Measurements from ENCODE around the gene ZSWIM3.

The ZSWIM3 gene

GRCh38 chr20:45909817-45910669 is 52.6 kb downstream of the ZSWIM3 start:
- Histone ChIP-seq H3K36me3 (replicated peaks) (peaks cover 27% of the 10 kb centered on the region), H3K4me3 (no peak overlapping the region), H3K9me3 (no peaks in the 10 kb centered on the region), H3K4me1 (peaks cover 17% of the 10 kb centered on the region), H3K27me3 (ENCODE audit: low read depth) (no peaks in the 10 kb centered on the region)
- no peak for DNase-seq (ENCODE audit: low spot score in 2 of 2)
- in situ Hi-C loops (cut with MboI; ENCODE audit: low sequenced_read_pairs), result no loop called here

GRCh38 chr20:45910670-45911485 is 53.5 kb downstream of the ZSWIM3 start:
- DNase-seq (ENCODE audit: low spot score in 2 of 2), result peak; percentile 100
- peak overlapping the region; percentile 45 for H3K4me3 ChIP-seq
- in situ Hi-C loops (cut with MboI; ENCODE audit: low sequenced_read_pairs), result no loop called here

GRCh38 chr20:45911486-45912343 is 54.3 kb downstream of the ZSWIM3 start, which contains the start of gene PLTP:
PLTP (minus strand) TSS chr20:45912155; CDS start chr20:45911452, 703 bp downstream.
- Histone ChIP-seq H3K4me3 (peak within 1 kb of the TSS; percentile 45), H3K27me3 (ENCODE audit: low read depth) (no peaks in the 10 kb centered on the region), H3K36me3 (replicated peaks) (peaks cover 23% of the 10 kb centered on the region), H3K9me3 (no peaks in the 10 kb centered on the region), H3K4me1 (peaks cover 6% of the 10 kb centered on the region)
- DNase-seq (ENCODE audit: low spot score in 2 of 2), result peak; percentile 63 to 86
- in situ Hi-C loops (cut with MboI; ENCODE audit: low sequenced_read_pairs), result no loop called here

More at GRCh38 chr20:45910670-45911485, 53.5 kb downstream of the ZSWIM3 start:
- Histone ChIP-seq H3K9me3 (no peaks in the 10 kb centered on the region), H3K27me3 (ENCODE audit: low read depth) (no peaks in the 10 kb centered on the region), H3K36me3 (replicated peaks) (peaks cover 27% of the 10 kb centered on the region), H3K4me1 (peaks cover 9% of the 10 kb centered on the region)

GRCh38 chr20:45912344-45912682 is 54.9 kb downstream of the ZSWIM3 start:
- in situ Hi-C loops (cut with MboI; ENCODE audit: low sequenced_read_pairs), result no loop called here
- Histone ChIP-seq H3K27me3 (ENCODE audit: low read depth) (no peaks in the 10 kb centered on the region), H3K36me3 (replicated peaks) (peaks cover 23% of the 10 kb centered on the region), H3K9me3 (no peaks in the 10 kb centered on the region), H3K4me1 (peaks cover 6% of the 10 kb centered on the region), H3K4me3 (peak overlapping the region; percentile 45)
- no peak for DNase-seq (ENCODE audit: low spot score in 2 of 2)

- Histone ChIP-seq H3K4me3 (no peak overlapping the region), H3K9me3 (no peaks in the 10 kb centered on the region), H3K4me1 (peaks cover 6% of the 10 kb centered on the region), H3K36me3 (replicated peaks) (peaks cover 15% of the 10 kb centered on the region), H3K27me3 (ENCODE audit: low read depth) (no peaks in the 10 kb centered on the region)
- in situ Hi-C loops (cut with MboI; ENCODE audit: low sequenced_read_pairs), result no loop called here
- no peak for DNase-seq (ENCODE audit: low spot score in 2 of 2)
These were observed 55.7 kb downstream of the ZSWIM3 start for GRCh38 chr20:45913116-45913515.

- Histone ChIP-seq H3K27me3 (ENCODE audit: low read depth) (no peaks in the 10 kb centered on the region), H3K36me3 (replicated peaks) (no peaks in the 10 kb centered on the region), H3K9me3 (no peaks in the 10 kb centered on the region), H3K4me1 (no peaks in the 10 kb centered on the region), H3K4me3 (no peak overlapping the region)
- no peak for DNase-seq (ENCODE audit: low spot score in 2 of 2)
- in situ Hi-C loops (cut with MboI; ENCODE audit: low sequenced_read_pairs), result no loop called here
These were observed 60.4 kb downstream of the ZSWIM3 start for GRCh38 chr20:45917790-45918141.

- DNase-seq (ENCODE audit: low spot score in 2 of 2), result no peak
- no peaks in the 10 kb centered on the region for H3K36me3 ChIP-seq (replicated peaks)
- H3K9me3 ChIP-seq, result no peaks in the 10 kb centered on the region
- no peaks in the 10 kb centered on the region for H3K27me3 ChIP-seq (ENCODE audit: low read depth)
- in situ Hi-C loops (cut with MboI; ENCODE audit: low sequenced_read_pairs), result no loop called here
- H3K4me1 ChIP-seq, result no peaks in the 10 kb centered on the region
- H3K4me3 ChIP-seq, result no peak overlapping the region
These were observed 60.8 kb downstream of the ZSWIM3 start for GRCh38 chr20:45918182-45918737.

- no peaks in the 10 kb centered on the region for H3K36me3 ChIP-seq (replicated peaks)
- H3K9me3 ChIP-seq, result no peaks in the 10 kb centered on the region
- no peaks in the 10 kb centered on the region for H3K4me1 ChIP-seq
- no peak overlapping the region for H3K4me3 ChIP-seq
- no peak for DNase-seq (ENCODE audit: low spot score in 2 of 2)
- no peaks in the 10 kb centered on the region for H3K27me3 ChIP-seq (ENCODE audit: low read depth)
- in situ Hi-C loops (cut with MboI; ENCODE audit: low sequenced_read_pairs), result no loop called here
These were observed 61.5 kb downstream of the ZSWIM3 start for GRCh38 chr20:45918779-45919537.

- no peaks in the 10 kb centered on the region for H3K4me1 ChIP-seq
- no peak overlapping the region for H3K4me3 ChIP-seq
- no peaks in the 10 kb centered on the region for H3K36me3 ChIP-seq (replicated peaks)
- H3K27me3 ChIP-seq (ENCODE audit: low read depth), result no peaks in the 10 kb centered on the region
- no peak for DNase-seq (ENCODE audit: low spot score in 2 of 2)
- H3K9me3 ChIP-seq, result no peaks in the 10 kb centered on the region
- in situ Hi-C loops (cut with MboI; ENCODE audit: low sequenced_read_pairs), result no loop called here
These were observed 62.4 kb downstream of the ZSWIM3 start for GRCh38 chr20:45919542-45920399.

GRCh38 chr20:45920462-45921336 is 63.3 kb downstream of the ZSWIM3 start:
- Histone ChIP-seq H3K27me3 (ENCODE audit: low read depth) (no peaks in the 10 kb centered on the region), H3K9me3 (no peaks in the 10 kb centered on the region), H3K4me1 (no peaks in the 10 kb centered on the region), H3K36me3 (replicated peaks) (no peaks in the 10 kb centered on the region), H3K4me3 (no peak overlapping the region)
- in situ Hi-C loops (cut with MboI; ENCODE audit: low sequenced_read_pairs), result no loop called here
- no peak for DNase-seq (ENCODE audit: low spot score in 2 of 2)

GRCh38 chr20:45921337-45922189 is 64.1 kb downstream of the ZSWIM3 start:
- no peaks in the 10 kb centered on the region for H3K9me3 ChIP-seq
- in situ Hi-C loops (cut with MboI; ENCODE audit: low sequenced_read_pairs), result no loop called here

More at GRCh38 chr20:45921337-45922189, 64.1 kb downstream of the ZSWIM3 start:
- Histone ChIP-seq H3K27me3 (ENCODE audit: low read depth) (no peaks in the 10 kb centered on the region), H3K4me3 (no peak overlapping the region), H3K36me3 (replicated peaks) (no peaks in the 10 kb centered on the region), H3K4me1 (no peaks in the 10 kb centered on the region)
- DNase-seq (ENCODE audit: low spot score in 2 of 2), result no peak

All from HAP-1 (cell line).